SIG-M5 (cell line): ENCODE results near the gene IPO9.
"Not testable (repeated sequence)": the region's sequence is repeated elsewhere in the genome, so short reads cannot be mapped to it uniquely, and the experiment has no call there.

Experiments used
- DNase-seq: peaks from one replicate; lab custom pipeline; 2025; lab: John Stamatoyannopoulos, UW

IPO9 gene

GRCh38 chr1:201809876-201810275, 19.1 kb upstream of the IPO9 start:
- no peak for DNase-seq

GRCh38 chr1:201810466-201811216, 18.3 kb upstream of the IPO9 start:
- DNase-seq: no peak

- DNase-seq: no peak
These were observed 15.7 kb upstream of the IPO9 start for GRCh38 chr1:201813226-201813625.

- DNase-seq: no peak
These were observed 12.6 kb upstream of the IPO9 start for GRCh38 chr1:201816309-201816854.

DNA sequence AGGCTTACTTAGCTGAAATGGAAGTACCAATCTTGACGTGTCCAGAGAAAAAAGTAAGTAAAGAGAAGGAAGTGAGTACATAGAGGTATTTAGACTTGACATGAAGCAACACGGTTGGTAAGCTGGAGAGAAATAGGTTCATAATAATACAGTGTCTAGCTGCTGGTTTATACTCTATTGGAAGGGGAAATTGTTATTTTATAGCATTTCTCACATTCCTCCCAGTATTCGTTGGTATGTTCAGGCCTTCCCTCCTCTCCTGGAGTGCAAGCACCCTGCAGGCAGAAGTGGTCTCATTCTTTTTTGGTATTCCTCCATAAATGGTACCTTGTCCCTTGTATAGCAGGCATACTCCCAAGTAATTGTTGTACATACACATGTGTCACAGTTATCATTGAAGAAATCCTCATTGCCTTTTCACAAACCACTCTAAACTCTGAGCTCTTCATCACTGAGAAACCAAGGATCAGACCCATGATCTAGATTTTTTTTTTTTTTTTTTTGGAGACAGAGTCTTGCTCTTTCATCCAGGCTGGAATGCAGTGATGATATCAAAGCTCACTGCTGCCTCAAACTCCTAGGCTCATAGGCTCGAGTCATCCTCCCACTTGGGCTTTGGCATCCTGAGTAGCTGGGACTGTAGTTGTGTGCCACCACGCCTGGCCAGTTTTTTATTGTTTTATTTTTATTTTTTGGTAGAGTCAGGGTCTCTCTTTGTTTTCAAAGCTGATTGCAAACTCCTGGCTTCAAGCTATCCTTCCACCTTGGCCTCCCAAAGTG, 9.8 kb upstream of the IPO9 start:
- DNase-seq: no peak

- DNase-seq: no peak
These were observed 8.5 kb upstream of the IPO9 start for GRCh38 chr1:201820413-201820812.

GRCh38 chr1:201825245-201825644, 3.7 kb upstream of the IPO9 start:
- DNase-seq: no peak

DNA sequence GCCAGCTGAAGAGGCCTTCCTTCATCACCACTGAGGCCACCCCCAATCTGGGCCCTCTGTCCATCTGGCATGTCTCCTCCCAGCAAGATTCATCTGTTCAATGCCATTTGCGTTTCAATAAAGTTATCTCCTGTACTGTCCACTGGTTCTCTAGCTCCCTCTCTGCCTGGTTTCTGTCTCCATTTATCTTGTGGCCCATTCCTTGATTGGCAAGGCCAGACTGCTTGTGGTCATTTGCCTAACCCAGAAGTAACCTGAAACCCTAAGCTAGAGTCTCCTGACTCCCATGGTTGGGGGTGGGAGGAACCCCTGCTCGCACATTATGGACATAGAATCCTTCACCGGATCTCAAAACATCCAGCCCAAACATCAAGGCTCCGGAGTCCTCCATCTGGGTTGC, 2.1 kb upstream of the IPO9 start:
- DNase-seq: no peak

DNA sequence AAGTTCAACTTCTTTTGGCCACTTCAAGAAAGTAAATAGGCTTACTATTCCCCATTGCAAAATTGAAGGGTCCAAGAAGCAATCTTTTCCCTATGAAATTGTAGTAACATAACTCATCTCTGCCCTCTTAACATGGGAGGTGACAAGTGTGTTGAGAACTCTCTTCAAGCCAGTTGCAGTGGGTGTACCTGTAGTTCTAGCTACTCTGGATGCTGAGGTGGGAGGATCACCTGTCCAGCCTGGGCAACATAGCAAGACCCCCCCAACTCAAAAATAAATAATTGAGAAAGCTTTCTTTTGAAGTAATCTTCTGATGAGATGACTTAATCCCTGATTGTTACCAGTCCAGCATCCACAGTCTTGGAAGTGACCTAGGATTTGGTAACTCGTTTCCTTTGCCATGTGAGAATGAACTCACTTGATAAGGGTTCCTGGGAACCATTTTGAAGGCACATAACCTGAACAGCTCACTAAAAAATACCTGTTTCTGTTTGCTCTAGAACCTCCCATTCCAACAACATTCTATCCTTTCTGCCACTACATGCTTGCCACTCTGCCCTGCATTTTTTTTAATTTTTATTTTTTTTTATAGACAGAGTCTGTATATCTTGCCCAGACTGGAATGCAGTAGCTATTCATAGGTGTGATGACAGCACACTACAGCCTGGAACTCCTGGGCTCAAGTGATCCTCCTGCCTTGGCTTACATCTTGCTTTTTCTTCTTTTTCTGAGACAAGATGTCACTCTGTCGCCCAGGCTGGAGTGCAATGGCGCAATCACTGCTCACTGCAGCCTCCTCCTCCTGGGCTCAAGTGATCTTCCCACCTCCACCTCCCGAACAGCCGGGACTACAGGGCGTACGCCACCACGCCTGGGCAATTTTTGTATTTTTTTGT, 1.4 kb upstream of the IPO9 start:
- DNase-seq: no peak

- DNase-seq: no peak
These were observed 639 bp upstream of the IPO9 start for GRCh38 chr1:201828217-201828819.

GRCh38 chr1:201831371-201831770, 2.4 kb downstream of the IPO9 start:
- DNase-seq: no peak

- no peak for DNase-seq
These were observed 5.7 kb downstream of the IPO9 start for GRCh38 chr1:201834621-201835020.

DNA sequence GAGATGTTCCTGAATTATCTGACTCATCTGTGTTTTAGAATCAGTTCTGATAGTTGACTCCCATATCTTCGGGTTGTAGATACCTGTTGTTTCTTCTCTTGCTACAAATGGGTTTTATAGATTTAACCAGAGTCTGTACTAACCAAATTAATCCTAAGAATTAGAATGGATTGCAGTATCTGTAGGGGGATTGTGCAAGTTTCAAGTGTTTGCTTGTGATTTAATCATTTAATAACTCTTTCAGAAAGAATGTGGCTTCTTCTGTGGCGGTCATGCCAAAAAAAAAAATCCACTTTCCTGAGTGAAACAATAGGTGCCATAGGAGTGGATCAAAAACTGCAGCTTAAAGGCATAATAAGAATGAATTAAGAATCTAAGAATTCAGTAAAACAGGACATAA, 9.4 kb downstream of the IPO9 start:
- no peak for DNase-seq

GRCh38 chr1:201839089-201839488, 10.1 kb downstream of the IPO9 start:
- not testable (repeated sequence) for DNase-seq

DNA sequence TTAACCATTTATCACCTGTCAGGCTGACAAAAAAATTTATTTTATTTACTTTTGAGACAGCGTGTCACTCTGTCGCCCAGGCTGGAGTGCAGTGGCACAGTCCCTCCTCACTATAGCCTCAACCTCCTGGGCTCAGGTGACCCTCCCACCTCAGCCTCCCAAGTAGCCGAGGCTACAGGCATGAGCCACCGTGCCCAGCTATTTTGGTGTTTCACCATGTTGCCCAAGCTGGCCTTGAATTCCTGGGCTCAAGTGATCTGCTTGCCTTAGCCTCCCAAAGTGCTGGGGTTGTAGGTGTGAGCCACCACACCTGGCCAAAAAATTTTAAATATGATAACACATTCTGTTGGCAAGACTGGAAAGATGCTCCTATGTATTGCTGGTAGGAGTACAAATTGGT, 11.1 kb downstream of the IPO9 start:
- DNase-seq: no peak

- no peak for DNase-seq
These were observed 11.5 kb downstream of the IPO9 start for GRCh38 chr1:201840490-201840889.

DNA sequence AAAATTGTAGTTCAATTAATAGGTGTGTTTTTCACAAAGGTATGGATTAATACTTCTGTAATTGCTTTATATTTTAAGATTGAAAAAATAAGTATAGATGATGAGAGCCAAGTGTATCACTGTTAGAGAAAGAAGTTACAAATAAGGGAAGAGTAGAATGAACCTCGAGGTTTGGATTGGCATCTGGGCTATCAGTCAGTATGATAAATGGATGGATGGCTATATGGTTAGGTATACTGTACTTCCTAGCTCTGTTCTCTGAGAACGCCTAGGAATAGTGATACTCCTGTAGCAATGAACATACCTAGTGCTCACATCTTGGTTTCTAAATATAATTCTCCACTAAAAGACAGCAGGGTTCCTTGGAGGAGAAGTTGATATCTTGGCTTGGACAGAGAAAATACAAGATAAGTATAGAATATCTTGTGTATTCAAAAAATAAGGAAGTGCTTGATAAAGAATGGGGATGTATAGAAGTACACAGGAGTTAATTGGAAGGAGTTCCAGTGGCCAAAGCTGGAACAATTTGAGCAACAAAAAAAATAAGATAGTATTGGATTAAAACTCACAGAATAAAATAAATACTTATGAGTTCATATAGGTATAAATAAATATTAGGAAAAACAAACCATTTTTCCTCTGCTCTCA, 12.4 kb downstream of the IPO9 start:
- no peak for DNase-seq

- no peak for DNase-seq
These were observed 13.6 kb downstream of the IPO9 start for GRCh38 chr1:201842472-201843027.

- DNase-seq: no peak
These were observed 16.6 kb downstream of the IPO9 start for GRCh38 chr1:201845331-201846083.

GRCh38 chr1:201847150-201847549, 18.2 kb downstream of the IPO9 start:
- DNase-seq: no peak
